OCI-LY7 (cell line): ENCODE results near the gene CCRL2. TPM values are rescaled to one million over a fixed set of nuclear protein-coding genes. Genes with fewer than 3 reads are reported as not detected.

Source experiments
- BruUV-seq: library from RNA; stranded (reverse); fragments of 400-500 nt; replicated peaks from 2 replicates; lab custom pipeline; 2021; lab: Mats Ljungman, UMichigan
- CTCF ChIA-PET: fragments of 300-600 bp; sonication (Branson Sonifier 250); formaldehyde crosslinking; loops from one replicate; lab custom pipeline; 2022; ENCODE audit warnings: antibody characterized with exemption; ENCODE audit not compliant: unreplicated experiment; lab: Charles Lee
- POLR2A ChIA-PET: fragments of 300-600 bp; sonication (Branson Sonifier 250); formaldehyde crosslinking; loops from one replicate; lab custom pipeline; 2022; ENCODE audit warnings: antibody characterized with exemption; lab: Charles Lee
- DNase-seq: peaks from one replicate; pipeline ENCODE4 v3.0.0-alpha.2; 2015; ENCODE audit warnings: low spot score
- H2AFZ ChIP-seq: fragments of 200-600 bp; sonication (generic), shearing (Covaris generic); 2 replicates; pipeline ENCODE4 v1.6.1; 2014; ENCODE audit warnings: mild to moderate bottlenecking, antibody characterized with exemption, low read length, moderate library complexity
- H3K27ac ChIP-seq: fragments of 200-600 bp; sonication (generic); 2 replicates; pipeline ENCODE4 v1.5.1; 2014; ENCODE audit warnings: mixed run types, low read depth, mild to moderate bottlenecking, moderate library complexity, low read length, inconsistent platforms; ENCODE audit not compliant: poor library complexity, severe bottlenecking
- H3K36me3 ChIP-seq: fragments of 200-600 bp; sonication (generic); 2 replicates; pipeline ENCODE4 v1.6.1; 2014; ENCODE audit warnings: mild to moderate bottlenecking, antibody characterized with exemption, low read length, moderate library complexity, mixed read lengths; ENCODE audit not compliant: insufficient read depth
- H3K4me1 ChIP-seq: fragments of 200-600 bp; sonication (generic); 2 replicates; pipeline ENCODE4 v1.5.1; 2014; ENCODE audit warnings: mild to moderate bottlenecking, low read length; ENCODE audit not compliant: insufficient read depth, poor library complexity, severe bottlenecking
- H3K4me2 ChIP-seq: fragments of 200-600 bp; sonication (generic); 2 replicates; pipeline ENCODE4 v1.6.1; 2014; ENCODE audit warnings: mild to moderate bottlenecking, low read length
- H3K4me3 ChIP-seq: fragments of 200-600 bp; sonication (generic); 2 replicates; pipeline ENCODE4 v1.5.1; 2014; ENCODE audit warnings: mild to moderate bottlenecking, low read depth, low read length; ENCODE audit not compliant: poor library complexity, severe bottlenecking
- H3K79me2 ChIP-seq: fragments of 200-600 bp; sonication (generic); 2 replicates; pipeline ENCODE4 v1.6.1; 2016; ENCODE audit warnings: low read depth, mild to moderate bottlenecking, low read length, moderate library complexity, mixed read lengths; ENCODE audit not compliant: insufficient read depth
- H3K9me2 ChIP-seq: fragments of 200-600 bp; sonication (generic); 2 replicates; pipeline ENCODE4 v1.6.1; 2016; ENCODE audit warnings: mild to moderate bottlenecking, low read length, mixed read lengths; ENCODE audit not compliant: insufficient read depth
- H3K9me3 ChIP-seq: fragments of 200-600 bp; sonication (generic); 2 replicates; pipeline ENCODE4 v1.6.1; 2014; ENCODE audit warnings: mild to moderate bottlenecking, mixed run types, low read length, mixed read lengths
- H4K20me1 ChIP-seq: fragments of 200-600 bp; sonication (generic); 2 replicates; pipeline ENCODE4 v1.6.1; 2014; ENCODE audit warnings: mild to moderate bottlenecking, antibody characterized with exemption, low read length, moderate library complexity, mixed read lengths; ENCODE audit not compliant: insufficient read depth
- EZH2phosphoT487 ChIP-seq: fragments of 200-600 bp; sonication (generic); IDR thresholded peaks from 2 replicates; pipeline ENCODE4 v1.6.1; 2018; ENCODE audit warnings: low read depth, borderline replicate concordance, mild to moderate bottlenecking, mixed run types, antibody characterized with exemption, low read length, moderate library complexity, mixed read lengths
- intact Hi-C: fragments of 100-400 bp; cut with micrococcal nuclease; formaldehyde crosslinking; loops from one replicate; pipeline ENCODE4 v1.10.0; 2022; ENCODE audit not compliant: unreplicated experiment
- total RNA-seq, 2 experiments: library from RNA; depleted of rRNA in 1 of 2; stranded (reverse); fragments of >200 nt in 1 of 2; shearing (Covaris generic) in 1 of 2; gene quantifications; 2 replicates each; pipeline ENCODE4 v1.2.3, GENCODE V29; 2014 to 2022
- TF ChIP-seq, protein P1 (sequence below): fragments of 200-600 bp; sonication (generic); conservative IDR thresholded peaks from 2 replicates; pipeline ENCODE4 v1.5.1; 2014; ENCODE audit warnings: mild to moderate bottlenecking, antibody characterized with exemption, low read length, moderate library complexity, mixed read lengths

The CCRL2 gene
- total RNA-seq, 2 experiments from 2014 or later = 0.41 to 2.2 TPM

DNA sequence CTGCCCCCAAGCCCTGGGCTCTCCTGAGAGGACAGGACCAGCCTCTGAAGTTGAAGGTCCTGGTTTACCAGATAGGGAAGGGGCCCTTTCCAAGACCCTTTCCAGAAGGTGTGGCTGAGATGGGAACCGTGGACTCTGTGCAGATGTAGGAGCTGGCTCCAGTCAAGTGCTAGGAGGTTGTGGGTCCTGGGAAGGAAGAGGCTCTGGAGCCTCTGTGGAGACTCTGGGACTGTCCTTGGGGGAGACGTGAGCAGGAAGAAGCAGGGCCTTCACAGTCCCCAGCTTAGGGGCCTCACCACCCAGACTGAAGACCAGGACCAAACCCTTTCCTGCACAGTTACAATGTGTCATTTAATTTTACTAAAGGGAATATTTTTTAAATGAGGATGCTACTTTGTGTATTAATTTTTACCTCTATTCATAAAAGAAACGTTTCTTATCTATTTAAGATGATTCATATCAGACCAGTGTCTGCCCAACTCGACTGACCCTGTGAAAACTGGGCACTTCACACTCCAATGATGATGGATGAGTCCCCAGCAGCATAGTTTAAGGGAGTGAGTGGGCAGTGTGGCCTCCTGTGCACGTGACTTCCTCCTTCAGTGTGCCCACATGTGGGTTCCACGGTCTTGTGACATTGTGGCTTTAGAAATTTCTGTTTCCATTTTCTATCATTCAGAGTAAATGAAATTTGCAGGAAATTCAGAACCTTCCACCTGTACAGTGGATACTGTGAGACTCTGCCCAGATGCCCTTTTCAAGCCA lies 11.1 kb upstream of the CCRL2 start:
- ChIA-PET CTCF (no interaction called here), POLR2A (no interaction called here)
- DNase-seq = no peak
- no peaks in the 10 kb centered on the region for H3K36me3 ChIP-seq
- intact Hi-C loops = no loop called here
- no peaks in the 10 kb centered on the region for H3K4me1 ChIP-seq
- no peak overlapping the region for H3K4me2 ChIP-seq
- H4K20me1 ChIP-seq = no peaks in the 10 kb centered on the region
- TF ChIP-seq, protein P1, sequence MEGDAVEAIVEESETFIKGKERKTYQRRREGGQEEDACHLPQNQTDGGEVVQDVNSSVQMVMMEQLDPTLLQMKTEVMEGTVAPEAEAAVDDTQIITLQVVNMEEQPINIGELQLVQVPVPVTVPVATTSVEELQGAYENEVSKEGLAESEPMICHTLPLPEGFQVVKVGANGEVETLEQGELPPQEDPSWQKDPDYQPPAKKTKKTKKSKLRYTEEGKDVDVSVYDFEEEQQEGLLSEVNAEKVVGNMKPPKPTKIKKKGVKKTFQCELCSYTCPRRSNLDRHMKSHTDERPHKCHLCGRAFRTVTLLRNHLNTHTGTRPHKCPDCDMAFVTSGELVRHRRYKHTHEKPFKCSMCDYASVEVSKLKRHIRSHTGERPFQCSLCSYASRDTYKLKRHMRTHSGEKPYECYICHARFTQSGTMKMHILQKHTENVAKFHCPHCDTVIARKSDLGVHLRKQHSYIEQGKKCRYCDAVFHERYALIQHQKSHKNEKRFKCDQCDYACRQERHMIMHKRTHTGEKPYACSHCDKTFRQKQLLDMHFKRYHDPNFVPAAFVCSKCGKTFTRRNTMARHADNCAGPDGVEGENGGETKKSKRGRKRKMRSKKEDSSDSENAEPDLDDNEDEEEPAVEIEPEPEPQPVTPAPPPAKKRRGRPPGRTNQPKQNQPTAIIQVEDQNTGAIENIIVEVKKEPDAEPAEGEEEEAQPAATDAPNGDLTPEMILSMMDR = no peak
- no peak for TF ChIP-seq EZH2phosphoT487
- H3K9me3 ChIP-seq = no peaks in the 10 kb centered on the region
- H2AFZ ChIP-seq = no peak overlapping the region
- H3K27ac ChIP-seq = no peak overlapping the region
- H3K79me2 ChIP-seq = no peaks in the 10 kb centered on the region
- BruUV-seq = no TSS peak
- no peak overlapping the region for H3K4me3 ChIP-seq
- no peaks in the 10 kb centered on the region for H3K9me2 ChIP-seq

DNA sequence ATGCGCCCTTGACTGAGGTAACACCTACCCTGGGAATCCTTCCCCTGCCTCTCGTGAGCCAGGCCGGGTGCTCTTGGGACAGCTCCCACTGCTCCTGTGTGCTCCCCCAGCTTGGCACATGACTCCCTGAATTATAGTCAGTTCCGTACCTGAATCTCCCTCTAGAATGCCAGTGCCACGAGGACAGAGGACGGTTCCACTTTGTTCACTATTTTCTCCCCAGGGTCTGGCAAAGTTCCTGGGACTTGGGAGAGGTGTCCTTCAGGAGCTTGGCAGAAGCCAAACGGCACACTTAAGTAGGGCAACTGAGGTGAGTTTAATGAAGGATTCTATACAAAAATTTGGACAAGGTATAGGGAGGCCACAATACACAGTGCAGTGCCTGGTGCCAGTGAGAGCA lies 9.9 kb upstream of the CCRL2 start:
- Histone ChIP-seq H2AFZ (no peak overlapping the region), H3K4me1 (no peaks in the 10 kb centered on the region), H3K4me2 (no peak overlapping the region), H4K20me1 (no peaks in the 10 kb centered on the region), H3K9me3 (no peaks in the 10 kb centered on the region), H3K4me3 (no peak overlapping the region), H3K36me3 (no peaks in the 10 kb centered on the region), H3K27ac (no peak overlapping the region), H3K9me2 (no peaks in the 10 kb centered on the region), H3K79me2 (no peaks in the 10 kb centered on the region)
- POLR2A ChIA-PET = interaction anchor here (2.2 kb wide), 1 partner anchor 14 kb away, joined by 7 read pairs; no protein-coding TSS in a partner anchor
- no TSS peak for BruUV-seq
- CTCF ChIA-PET = no interaction called here
- no peak for TF ChIP-seq EZH2phosphoT487
- TF ChIP-seq, protein P1 = no peak
- intact Hi-C loops = no loop called here
- no peak for DNase-seq
